Inflammatory macrophage treated with lipopolysaccharide for 4 hours (primary cell): ENCODE results near the gene PGM2L1.
A peak's percentile ranks its signal among the peaks of the same experiment; 100 is the strongest.

Experiments
- DNase-seq: peaks from one replicate; pipeline ENCODE4 v3.0.0-alpha.2; 2020

Gene PGM2L1

GRCh38 chr11:74288161-74288560 lies 110.1 kb downstream of the PGM2L1 start:
- DNase-seq, result peak; percentile 44

- no peak for DNase-seq
These were observed 113.8 kb downstream of the PGM2L1 start for GRCh38 chr11:74284466-74284865.

- no peak for DNase-seq
These were observed 114.6 kb downstream of the PGM2L1 start for GRCh38 chr11:74283580-74284180.

DNA sequence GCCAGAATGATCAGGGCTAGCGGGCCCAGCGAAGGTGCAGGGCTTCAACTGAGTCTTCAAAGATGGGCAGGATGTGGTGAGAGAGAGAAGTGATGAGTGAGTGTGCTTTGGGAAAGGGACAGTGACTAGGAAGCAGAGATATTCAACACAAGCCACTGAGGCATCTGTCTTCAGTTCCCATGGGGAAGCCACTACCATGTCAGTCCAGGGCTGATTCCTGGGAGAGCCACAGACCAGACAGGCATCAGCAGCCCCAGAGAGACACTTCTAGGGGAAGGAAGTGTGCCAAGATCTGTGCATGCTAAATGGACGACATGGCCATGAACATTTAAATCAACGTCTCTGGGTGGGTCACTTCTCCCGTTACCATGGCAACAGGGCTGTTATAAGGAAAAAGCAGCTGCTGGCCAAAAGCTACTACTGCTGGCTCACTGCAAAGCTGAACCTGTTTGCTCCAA lies 115.3 kb downstream of the PGM2L1 start:
- DNase-seq, result no peak

DNA sequence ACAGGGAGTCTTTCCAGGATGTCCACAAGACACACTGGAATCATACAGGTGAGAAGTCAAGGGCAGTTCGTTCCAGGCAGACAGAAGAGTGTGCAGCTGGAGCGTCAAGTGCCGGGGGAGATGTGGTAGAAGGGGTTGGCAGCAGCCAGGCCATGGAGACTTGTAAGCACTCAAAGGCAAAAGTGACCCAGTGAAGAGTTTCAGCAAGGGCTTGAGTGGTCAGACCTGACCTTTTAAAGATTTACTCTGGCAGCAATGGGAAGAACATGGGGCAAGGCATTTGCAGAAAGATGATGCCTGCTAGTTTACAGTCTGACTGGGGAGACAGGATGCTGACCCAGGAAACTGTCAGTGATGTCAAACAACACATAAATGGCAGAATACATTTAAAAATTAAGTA lies 115.8 kb downstream of the PGM2L1 start:
- no peak for DNase-seq

- no peak for DNase-seq
These were observed 117.7 kb downstream of the PGM2L1 start for GRCh38 chr11:74280494-74280893.
